Bone marrow (tissue), 2 donors: ENCODE measurements around the gene DYNC1H1.
A peak's percentile ranks its signal among the peaks of the same experiment; 100 is the strongest.
"Not testable (repeated sequence)": the region's sequence is repeated elsewhere in the genome, so short reads cannot be mapped to it uniquely, and the experiment has no call there.

ENCODE experiments used
- DNase-seq, 2 donors: peaks; one replicate each; lab custom pipeline; 2025; lab: John Stamatoyannopoulos, UW

The DYNC1H1 gene

DNA sequence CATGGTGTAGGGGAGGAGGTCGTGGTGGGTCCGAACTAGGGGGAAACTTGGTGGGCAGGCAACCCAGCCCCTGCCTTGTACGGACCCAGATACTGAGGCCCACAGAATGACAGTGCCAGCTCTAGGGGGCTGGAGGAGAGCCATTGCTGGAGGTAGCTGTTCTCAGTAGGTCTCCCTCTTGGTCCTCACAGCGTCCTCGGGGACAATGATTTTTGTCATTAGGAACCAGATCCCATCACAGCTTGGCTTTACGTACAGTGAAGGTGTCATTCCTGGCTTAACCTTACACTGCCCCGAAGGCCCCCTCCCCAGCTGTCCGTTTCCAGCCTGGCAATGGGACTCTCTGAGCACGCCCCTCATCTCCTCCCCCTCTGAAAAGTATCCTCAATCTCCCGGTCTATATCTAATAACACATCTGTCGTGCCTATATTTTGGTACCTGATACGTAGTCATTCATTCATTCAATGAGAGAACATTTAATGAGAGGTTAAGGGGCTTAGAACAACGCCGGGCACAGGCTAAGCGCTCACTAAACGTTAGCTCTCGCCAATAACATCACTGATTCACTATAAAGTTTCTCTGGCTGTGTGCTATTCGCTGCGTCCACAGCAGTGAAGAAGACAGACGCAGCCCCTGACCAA, 597 bp upstream of the DYNC1H1 start:
- no peak for DNase-seq

DNA sequence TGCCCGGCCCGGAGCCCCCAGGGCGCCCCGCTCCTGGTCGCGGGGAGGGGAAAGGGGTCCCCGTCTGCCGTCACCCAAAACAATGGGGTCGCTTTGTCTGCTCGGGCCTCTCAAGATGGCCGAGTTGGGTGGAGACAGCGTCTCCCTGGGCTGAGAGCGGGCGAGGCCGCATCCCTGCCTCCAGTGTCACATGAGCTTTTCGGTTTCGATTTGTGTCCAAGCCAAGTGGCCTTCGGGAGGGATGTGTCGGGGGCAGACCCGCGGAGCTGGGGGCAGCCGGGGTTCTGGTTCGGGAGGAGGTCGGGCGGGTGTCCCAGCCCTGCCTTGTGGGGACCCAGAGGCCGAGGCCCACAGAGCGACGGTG, 790 bp downstream of the DYNC1H1 start:
- peak; percentile 30 to 45 for DNase-seq

DNA sequence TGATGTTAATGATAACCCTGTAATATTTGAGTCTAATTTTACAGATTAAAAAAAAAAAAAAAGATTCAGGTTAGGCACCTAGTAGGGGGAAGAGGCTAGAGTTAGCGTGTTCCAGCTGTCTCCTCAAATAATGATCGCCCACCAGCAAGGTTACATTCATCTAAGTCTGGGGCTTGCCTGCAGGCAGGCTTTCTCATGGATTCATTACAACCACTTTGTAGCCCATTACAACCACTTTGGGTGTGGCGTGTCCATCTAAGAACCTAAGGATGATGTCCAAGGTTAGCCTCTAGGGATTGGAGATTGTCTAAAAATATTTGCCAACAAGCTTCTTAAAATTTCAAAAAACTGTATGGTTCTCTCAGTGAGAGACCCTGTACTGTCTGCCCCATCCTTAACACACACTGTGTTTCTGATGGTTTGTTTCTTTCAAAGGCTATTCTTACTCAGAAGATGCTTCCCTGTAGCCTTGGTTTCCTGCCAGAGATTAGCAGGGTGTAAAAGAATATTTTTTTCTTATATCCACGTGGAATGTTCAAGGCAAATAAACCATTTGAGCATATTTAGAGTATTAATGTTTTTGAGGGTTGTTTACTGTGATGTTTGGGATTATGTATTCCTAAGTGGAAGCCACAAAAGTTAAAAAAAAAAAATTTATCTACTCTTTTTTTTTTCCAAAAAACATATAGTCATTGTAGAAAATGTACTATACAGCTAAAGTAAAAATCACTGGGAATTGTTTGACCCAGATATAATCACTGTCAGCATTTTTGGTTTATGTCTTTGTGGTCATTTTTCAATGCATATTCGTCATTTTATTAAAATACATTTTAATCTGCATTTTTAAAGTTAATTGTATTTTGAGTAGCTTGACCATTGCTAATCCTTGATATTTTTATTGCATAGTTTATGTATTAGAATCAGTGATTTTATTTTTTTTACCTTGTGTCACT, 1.7 kb downstream of the DYNC1H1 start:
- no peak for DNase-seq

DNA sequence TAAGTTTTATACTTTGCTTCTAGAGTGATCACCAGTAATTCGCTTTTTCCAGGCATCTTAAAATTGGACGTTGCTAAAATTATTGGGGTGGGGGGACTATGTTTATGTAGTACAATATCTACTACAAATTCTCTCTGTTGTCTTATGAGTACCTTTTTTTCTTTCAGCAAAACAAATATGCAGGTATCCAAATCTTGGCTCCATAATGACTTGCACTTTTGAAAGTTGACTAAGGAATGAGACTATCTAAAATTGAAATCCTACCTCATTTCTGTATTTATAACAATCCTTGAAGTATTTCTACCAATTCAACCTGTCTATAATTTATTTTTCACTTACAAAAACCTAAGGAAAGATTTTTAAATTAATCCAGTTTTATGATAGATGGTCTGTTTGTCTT, 2.4 kb downstream of the DYNC1H1 start:
- no peak for DNase-seq

DNA sequence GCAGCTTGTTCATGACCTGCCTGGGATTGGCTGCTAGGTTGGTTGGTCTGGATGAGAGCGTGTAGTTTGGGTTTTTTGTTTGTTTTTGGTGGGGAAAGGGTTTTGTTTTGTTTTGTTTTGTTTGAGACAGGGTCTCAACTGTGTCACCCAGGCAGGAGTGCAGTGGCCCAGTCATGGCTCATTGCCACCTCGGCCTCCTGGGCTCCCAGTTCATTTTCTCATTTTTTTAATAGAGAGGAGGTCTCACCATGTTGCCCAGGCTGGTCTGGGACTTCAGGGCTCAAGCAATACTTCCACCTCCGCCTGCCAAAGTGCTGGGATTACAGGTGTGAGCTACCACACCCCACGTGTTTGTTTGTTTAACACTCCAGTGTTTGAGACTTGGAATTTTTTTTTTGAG, 3.8 kb downstream of the DYNC1H1 start:
- DNase-seq: no peak

DNA sequence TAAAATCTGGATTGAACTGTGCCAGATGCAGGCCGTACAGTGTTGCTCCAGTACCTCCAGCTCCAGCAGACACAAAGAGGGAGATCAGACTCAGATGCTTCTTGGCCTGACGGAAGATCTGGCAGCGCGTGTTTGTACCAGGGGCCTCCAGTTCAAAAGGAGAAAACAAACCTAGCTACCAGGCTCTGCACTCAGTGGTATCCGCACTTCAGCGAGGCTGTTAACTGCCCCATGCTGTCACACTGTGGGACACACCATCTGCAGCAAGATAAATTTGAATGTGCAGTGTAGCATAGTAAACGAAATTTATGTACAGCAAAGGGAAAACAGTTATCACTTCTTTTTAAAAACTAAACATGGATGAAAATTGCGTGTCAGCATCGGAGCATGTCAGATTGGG, 5.1 kb downstream of the DYNC1H1 start:
- DNase-seq: no peak

DNA sequence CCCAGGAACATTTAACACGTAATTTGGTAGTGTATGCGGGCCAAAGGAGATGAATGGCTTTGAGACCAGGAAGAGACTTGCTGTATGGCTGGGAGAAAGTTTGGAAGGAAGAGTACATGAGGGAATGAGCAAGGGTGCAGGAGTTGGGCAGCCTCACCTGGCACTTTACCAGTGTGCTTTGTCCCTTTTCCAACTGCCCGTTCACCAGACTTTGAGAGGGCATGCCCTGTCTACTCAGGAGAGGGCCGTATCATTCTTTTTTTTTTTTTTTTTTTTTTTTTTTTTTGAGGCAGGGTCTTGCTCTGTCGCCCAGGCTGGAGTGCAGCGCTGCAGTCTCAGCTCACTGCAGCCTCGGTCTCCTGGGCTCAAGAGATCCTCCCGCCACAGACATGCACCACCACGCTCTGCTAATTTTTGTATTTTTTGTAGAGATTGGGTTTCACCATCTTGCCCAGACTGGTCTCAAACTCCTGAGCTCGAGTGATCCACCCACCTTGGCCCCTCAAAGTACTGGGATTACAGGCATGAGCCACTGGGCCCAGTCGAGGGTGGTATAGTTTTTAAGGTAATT, 6.5 kb downstream of the DYNC1H1 start:
- DNase-seq: no peak

DNA sequence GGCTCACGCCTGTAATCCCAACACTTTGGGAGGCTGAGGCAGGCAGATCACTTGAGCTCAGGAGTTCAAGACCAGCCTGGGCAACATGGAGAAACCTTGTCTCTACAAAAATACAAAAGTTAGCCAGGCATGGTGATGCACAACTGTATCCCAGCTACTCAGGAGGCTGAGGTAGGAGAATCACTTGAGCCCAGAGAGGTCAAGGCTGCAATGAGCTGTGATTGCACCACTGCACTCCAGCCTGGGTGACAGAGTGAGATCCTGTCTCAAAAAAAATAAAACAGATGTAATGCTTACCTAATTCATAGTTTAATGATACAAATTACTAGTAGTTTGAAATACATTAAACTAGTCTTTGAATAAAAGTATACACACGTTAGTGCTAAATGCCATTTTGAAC, 7.1 kb downstream of the DYNC1H1 start:
- not testable (repeated sequence) for DNase-seq

DNA sequence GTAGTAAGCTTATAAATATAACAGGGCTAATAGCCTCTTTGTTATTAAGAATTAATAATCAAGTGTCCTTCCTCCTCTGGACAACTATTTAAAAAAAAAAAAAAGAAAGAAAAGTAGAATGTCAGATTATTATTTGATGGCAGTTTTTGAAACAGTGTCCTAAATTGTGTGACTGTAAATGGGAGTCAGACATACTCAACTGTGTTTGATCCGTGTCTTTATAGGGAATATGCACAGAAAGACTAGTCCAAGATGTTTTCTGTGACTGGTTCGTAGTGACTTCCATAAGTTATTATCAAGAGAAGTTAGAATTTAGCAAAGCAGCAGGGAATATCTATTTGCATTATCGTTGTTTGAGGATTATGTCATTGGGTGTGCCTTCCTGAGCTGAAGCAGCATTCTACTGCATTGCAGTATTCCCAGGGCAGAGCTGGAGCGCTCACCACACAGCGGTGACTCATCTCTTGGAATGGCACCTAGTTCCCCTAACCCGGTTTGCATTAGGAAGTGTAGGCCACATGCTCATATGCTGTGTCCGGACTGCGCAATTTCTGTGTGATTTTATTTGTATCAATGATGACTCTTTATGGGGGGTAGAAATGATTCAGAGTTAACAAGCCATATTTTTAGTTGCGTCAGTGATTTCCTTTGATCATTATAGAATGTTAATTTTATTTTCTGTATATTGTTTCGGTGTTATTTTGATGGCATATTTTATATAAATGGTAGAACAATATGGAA, 7.9 kb downstream of the DYNC1H1 start:
- DNase-seq: peak in 1 of 2 donors; percentile 12

DNA sequence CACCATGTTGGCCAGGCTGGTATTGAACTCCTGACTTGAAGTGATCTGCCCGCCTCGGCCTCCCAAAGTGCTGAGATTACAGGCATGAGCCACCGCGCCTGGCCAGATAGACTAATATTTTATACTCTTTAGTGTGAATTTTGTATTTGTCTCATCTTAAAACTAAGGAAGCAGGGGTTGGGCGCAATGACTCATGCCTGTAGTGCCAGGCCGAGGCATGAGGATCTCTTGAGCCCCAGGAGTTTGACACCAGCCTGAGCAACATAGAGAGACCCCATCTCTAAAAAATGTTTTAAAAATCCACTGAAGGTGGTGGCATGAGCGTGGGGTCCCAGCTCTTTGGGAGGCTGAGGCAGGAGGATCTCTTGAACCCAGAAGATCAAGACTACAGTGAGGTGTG, 9.0 kb downstream of the DYNC1H1 start:
- no peak for DNase-seq

DNA sequence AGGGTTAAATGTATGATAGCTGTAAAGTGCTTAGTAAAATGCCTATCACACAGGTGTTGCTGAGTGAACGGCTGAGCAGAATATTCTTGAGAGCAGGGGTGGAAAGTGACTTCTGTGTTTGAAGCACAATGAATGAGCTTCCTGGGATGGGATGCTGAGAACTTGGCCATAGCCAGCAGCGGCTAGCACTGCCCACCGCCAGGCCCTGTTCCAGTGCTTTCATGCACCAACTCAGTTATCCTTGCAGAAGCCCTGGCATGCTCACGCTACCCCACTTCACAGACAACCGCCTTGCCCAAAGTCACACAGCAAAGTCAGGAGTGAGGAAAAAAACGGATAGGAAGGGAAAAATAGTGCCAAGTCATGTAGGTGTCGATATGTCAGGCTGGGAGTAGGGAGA, 10.9 kb downstream of the DYNC1H1 start:
- no peak for DNase-seq

DNA sequence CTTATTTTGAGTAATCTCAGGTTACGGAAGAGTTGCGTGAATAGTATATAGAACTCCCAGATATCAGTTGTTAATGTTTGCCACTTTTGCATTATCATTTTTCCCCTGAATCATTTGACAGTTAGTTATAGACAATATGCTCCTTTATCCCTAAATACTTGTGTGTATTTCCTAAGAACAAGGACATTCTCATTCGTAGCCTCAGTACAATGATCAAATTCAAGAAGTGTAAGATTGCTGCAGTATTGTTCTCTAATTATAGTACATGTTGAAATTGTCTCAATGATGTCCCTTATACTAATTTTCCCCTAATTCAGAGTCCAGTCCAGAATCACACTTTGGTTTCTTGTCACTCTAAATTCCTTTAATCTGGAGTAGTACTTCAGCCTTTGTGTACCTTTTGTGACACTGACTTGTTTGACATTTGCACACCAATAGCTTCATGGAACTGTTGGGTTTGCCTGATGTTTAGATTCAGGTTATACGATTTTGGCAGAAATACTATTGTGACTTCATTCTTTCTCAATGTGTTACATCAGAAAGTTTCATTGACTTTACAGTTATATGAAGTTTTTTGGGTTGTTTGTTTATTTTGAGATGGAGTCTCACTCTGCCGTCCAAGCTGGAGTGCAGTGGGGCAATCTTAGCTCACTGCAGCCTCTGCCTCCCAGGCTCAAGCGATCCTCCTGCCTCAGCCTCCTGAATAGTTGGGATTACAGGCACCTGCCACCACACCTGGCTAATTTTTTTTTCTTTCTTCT, 13.1 kb downstream of the DYNC1H1 start:
- no peak for DNase-seq

DNA sequence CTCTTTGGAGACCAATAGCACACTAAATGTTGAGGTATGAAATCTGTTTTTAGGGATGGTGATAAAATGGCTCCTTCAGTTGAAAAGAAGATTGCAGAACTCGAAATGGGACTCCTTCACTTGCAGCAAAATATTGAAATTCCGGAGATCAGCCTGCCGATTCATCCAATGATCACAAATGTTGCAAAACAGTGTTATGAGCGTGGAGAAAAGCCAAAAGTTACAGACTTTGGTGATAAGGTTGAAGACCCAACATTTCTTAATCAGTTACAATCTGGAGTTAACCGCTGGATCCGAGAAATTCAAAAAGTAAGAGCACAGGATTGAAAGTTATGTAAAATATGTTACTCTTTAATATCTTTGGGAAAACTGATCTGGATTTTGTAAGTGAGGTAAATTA, 15.3 kb downstream of the DYNC1H1 start:
- no peak for DNase-seq

DNA sequence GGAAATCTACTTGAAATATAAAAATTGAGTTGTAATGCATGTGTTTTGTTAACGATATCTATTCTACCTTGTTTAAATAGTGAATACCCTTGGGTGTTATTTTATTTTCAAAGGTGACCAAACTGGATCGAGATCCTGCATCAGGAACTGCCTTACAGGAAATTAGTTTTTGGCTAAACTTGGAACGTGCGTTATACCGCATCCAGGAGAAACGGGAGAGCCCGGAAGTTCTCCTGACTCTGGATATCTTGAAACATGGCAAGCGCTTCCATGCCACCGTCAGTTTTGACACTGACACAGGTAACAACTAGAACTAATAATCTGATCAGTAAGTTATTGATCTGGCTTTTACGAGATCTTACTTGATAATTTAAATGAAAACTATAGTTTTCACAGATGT, 15.9 kb downstream of the DYNC1H1 start:
- no peak for DNase-seq

DNA sequence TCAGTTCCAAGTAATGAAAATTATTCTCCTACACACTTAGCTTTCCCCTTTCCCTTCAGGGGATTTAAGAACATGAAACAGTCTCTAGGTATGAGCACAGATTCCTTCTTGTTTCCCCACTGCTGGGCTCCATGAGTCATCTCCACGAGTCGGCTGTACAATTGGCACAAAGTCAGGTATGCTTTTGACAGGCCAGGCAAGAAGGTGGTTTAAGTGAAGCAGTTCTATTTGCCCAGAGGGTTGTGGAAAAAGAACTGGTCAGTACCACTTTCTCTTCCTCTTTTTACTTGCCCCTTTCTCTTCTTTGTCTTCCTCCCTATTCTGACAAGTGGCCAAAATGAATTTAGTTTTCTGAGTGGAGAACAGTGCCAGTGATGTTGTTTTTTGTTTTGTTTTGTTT, 16.3 kb downstream of the DYNC1H1 start:
- DNase-seq: no peak

DNA sequence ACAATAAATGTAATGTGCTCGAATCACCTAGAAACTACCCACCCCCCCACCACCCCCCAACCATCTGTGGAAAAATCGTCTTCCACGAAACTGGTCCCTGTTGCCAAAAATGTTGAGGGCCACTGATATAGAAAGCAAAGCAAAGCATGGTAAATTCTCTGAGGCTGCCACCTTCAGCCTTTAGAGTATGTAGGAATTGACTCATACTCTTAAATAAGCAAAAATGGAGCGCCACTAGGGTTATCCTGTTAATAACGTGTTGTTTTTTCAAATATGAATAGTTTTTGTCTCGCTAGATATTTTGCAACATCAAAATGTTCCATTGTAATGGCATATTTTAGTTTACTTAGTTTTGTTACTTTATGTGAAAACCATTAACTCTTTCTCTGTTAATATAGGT, 18.2 kb downstream of the DYNC1H1 start:
- DNase-seq: no peak

DNA sequence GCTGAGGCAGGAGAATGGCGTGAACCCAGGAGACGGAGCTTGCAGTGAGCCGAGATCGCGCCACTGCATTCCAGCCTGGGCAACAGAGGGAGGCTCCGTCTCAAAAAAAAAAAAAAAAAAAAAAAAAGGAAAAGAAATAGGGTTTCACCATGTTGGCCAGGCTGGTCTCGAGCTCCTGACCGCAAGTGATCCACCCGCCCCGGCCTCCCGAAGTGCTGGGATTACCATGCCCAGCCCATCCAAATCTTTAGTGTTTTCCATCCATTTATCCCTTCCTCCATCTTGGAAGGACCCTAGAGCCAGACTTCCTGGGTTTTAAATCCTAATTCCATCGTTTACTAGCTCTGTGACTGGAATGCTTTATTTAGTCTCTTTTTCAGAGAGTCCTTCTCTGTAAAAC, 20.5 kb downstream of the DYNC1H1 start:
- not testable (repeated sequence) for DNase-seq

DNA sequence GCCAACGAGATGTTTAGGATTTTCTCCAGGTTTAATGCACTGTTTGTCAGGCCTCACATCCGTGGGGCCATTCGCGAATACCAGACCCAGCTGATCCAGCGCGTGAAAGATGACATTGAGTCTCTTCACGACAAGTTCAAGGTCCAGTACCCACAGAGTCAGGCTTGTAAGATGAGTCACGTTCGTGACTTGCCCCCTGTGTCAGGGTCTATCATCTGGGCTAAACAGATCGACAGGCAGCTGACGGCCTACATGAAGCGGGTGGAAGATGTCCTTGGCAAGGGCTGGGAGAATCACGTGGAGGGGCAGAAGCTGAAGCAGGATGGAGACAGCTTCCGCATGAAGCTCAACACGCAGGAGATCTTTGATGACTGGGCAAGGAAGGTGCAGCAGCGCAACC, 21.6 kb downstream of the DYNC1H1 start:
- no peak for DNase-seq

DNA sequence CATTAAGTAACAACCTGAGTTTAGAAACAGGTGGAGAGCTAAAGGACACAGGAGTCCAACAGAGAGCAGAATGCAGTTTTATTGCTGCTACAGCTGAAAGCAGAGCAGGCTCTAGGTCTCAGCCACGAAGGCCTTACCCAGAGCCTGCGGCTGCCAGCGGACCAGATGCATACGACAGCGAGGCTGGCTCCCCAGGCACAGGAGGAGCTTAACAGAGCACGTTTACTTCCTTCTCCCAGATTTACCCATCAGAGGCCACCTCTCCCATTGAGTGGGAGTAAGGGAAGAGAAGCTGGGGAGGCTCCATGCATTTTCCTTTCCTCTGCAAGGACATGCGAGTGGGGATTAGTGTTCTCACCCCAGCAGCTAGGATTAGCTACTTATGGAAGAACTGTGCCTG, 22.6 kb downstream of the DYNC1H1 start:
- DNase-seq: no peak

DNA sequence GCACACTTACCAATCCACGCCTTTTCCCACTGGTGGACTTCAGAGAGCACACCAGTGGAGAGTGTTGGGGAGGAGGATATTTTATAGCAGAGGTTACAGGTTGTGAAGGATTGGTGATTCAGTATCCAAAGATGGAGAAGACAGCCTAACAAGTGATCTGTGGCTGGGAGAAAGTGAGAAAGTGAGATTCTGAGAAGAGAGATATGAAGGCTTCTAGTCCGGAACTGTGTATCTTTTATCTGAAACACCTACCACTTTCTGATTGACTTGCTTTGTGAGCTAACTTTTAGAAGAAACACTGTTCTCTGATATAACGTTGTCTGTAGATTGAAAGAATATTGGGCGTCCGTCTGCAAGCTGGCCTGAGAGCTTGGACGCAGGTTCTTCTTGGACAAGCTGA, 24.0 kb downstream of the DYNC1H1 start:
- no peak for DNase-seq

DNA sequence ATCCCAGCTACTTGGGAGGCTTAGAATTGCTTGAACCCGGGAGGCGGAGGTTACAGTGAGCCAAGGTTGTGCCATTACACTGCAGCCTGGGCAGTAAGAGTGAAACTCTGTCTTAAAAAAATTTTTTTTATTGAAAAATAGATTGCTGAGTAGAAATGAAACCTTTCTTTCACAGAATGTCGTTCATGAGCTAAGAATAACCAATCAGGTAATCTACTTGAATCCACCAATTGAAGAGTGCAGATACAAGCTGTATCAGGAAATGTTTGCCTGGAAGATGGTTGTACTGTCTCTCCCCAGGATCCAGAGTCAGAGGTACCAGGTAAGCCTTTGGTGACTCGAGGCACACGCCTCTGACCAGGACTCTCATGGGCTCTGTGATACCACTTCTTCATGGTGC, 27.0 kb downstream of the DYNC1H1 start:
- DNase-seq: no peak

DNA sequence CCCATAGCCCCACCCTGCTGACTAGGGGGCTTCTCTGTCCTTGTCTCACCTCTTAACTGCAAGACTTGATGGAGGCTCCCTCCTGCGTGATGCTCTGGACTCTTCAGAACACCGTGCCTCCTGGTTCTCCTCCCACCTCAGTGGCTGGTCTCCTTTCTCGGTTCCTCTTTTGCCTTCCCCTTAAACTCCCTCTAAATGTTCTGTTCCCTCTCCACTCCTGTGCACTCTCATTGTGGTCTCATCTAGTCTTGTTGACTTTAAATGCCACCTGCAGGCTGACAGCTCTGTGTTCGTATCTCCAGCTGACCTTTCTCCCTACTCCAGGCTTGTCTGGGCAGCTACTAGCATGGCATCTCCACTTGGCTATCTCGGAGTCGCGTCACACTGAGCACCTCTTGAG, 28.3 kb downstream of the DYNC1H1 start:
- peak in 1 of 2 donors; percentile 19 for DNase-seq
